Dendritic cell treated with granulocyte-macrophage colony-stimulating factor and Interleukin-4, amounts not matched to agents 40 ng/mL and 50 ng/mL, for 4 days (primary cell): ENCODE measurements around the gene DEPDC5.

Experiments used
- H3K27ac Mint-ChIP-seq: one replicate; pipeline ENCODE4 v1.8.0; 2022; ENCODE audit warnings: mild to moderate bottlenecking, mixed read lengths
- H3K27me3 Mint-ChIP-seq: one replicate; pipeline ENCODE4 v1.8.0; 2022; ENCODE audit warnings: mild to moderate bottlenecking, mixed read lengths
- H3K36me3 Mint-ChIP-seq: one replicate; pipeline ENCODE4 v1.8.0; 2022; ENCODE audit warnings: low read depth, mixed read lengths
- H3K4me1 Mint-ChIP-seq: one replicate; pipeline ENCODE4 v1.8.0; 2022; ENCODE audit warnings: low read depth, mixed read lengths
- H3K4me3 Mint-ChIP-seq: one replicate; pipeline ENCODE4 v1.8.0; 2022; ENCODE audit warnings: mild to moderate bottlenecking, moderate library complexity, mixed read lengths
- H3K9me3 Mint-ChIP-seq: one replicate; pipeline ENCODE4 v1.8.0; 2022; ENCODE audit warnings: mixed read lengths
- intact Hi-C: fragments of 100-400 bp; cut with micrococcal nuclease; formaldehyde crosslinking; loops from one replicate; pipeline ENCODE4 v1.15.0; 2022

The DEPDC5 gene

DNA sequence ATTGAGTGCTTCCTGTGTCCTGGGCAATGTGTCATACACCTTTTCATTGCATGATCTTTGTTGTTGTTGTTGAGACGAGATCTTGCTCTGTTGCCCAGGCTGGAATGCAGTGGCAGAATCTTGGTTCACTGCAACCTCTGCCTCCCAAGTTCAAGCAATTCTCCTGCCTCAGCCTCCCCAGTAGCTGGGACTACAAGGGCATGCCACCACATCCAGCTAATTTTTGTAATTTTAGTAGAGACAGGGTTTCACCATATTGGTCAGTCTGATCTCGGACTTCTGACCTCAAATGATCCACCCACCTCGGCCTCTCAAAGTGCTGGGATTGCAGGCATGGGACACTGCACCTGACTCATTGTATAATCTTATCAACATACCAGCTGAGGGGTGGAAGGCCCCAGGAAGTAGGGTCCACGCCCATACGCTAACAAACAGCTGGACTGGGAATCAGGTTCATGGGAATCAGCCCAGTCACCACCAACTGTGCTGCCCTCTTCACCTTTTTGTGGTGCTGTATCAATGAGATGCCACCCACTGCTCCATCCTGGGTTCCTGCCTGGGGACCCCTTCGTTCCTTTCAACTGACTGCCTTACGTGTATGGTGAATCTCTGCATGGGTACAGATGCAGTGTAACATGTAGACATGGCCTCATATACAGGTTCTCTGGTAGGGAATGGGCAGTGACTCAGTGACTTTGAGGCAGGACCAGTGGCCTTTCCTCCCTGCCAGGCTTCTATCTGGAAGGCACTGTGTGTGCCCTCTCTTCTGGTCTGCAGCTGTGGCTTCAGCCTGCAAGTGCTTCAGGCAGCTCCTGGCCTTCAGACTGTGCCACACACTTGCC is 158.0 kb downstream of the DEPDC5 start:
- Mint-ChIP-seq H3K27me3 (no peaks in the 10 kb centered on the region), H3K4me1 (peaks cover 18% of the 10 kb centered on the region), H3K4me3 (no peak overlapping the region), H3K9me3 (no peaks in the 10 kb centered on the region), H3K36me3 (peaks cover 48% of the 10 kb centered on the region), H3K27ac (no peak overlapping the region)
- intact Hi-C loops, result no loop called here

- Mint-ChIP-seq H3K4me1 (peaks cover 24% of the 10 kb centered on the region), H3K9me3 (no peaks in the 10 kb centered on the region), H3K4me3 (no peak overlapping the region), H3K27ac (no peak overlapping the region), H3K27me3 (no peaks in the 10 kb centered on the region), H3K36me3 (peaks cover 43% of the 10 kb centered on the region)
- intact Hi-C loops, result no loop called here
These were observed 158.6 kb downstream of the DEPDC5 start for GRCh38 chr22:31912407-31912743.

DNA sequence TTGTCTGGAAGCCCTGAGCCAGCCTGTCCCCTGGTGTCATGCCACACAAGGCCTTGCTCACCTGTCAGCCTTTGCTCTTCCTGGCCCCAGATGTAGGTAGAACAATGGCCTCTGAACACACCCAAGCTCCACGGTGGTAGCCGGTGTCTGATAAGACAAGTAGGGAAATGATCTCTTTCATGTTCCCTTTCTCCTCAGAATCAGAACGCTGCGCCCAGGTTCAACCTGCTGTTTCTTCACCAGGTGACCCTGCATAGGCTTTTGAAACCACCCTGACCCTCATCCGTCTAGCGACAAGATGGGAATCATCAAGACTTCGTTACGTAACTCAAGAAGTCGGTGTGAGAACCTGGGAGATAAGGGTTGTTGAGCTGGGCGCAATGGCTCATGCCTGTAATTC is 161.8 kb downstream of the DEPDC5 start:
- Mint-ChIP-seq H3K4me3 (no peak overlapping the region), H3K4me1 (peaks cover 54% of the 10 kb centered on the region), H3K36me3 (peaks cover 15% of the 10 kb centered on the region), H3K27me3 (no peaks in the 10 kb centered on the region), H3K9me3 (no peaks in the 10 kb centered on the region), H3K27ac (peak overlapping the region; percentile 48)
- intact Hi-C loops, result no loop called here

GRCh38 chr22:31917227-31917921 is 163.6 kb downstream of the DEPDC5 start:
- peak overlapping the region; percentile 42 for H3K4me3 Mint-ChIP-seq

GRCh38 chr22:31919730-31920129 is 165.9 kb downstream of the DEPDC5 start:
- intact Hi-C loops, result no loop called here
- Mint-ChIP-seq H3K4me3 (no peak overlapping the region), H3K27me3 (no peaks in the 10 kb centered on the region), H3K36me3 (no peaks in the 10 kb centered on the region), H3K4me1 (peaks cover 89% of the 10 kb centered on the region), H3K27ac (peak overlapping the region; percentile 84), H3K9me3 (no peaks in the 10 kb centered on the region)

More at GRCh38 chr22:31917227-31917921, 163.6 kb downstream of the DEPDC5 start:
- H3K36me3 Mint-ChIP-seq, result no peaks in the 10 kb centered on the region
- peaks cover 67% of the 10 kb centered on the region for H3K4me1 Mint-ChIP-seq
- H3K27me3 Mint-ChIP-seq, result no peaks in the 10 kb centered on the region
- H3K27ac Mint-ChIP-seq, result peak overlapping the region; percentile 76
- H3K9me3 Mint-ChIP-seq, result no peaks in the 10 kb centered on the region
- intact Hi-C loops, result no loop called here

DNA sequence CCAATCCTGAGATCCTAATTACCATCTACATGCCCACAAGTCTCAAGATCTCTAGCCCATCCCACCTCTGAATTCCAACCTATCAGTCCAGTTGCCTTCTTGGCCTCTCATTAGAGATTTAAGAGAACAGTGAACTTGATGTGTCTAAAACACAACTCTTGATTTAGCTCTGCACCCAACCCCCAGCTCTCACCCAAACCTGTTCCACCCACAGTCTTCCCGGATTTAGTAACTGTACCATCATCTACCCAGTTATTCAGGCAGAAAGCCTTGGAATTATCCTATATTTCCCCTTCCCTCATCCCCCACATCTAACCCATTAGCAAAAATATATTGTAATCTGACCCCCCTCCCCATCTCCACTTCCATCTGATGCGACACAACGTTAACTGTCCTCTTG is 166.5 kb downstream of the DEPDC5 start:
- H3K9me3 Mint-ChIP-seq, result no peaks in the 10 kb centered on the region
- H3K4me1 Mint-ChIP-seq, result peaks cover 91% of the 10 kb centered on the region
- no peak overlapping the region for H3K4me3 Mint-ChIP-seq
- peak overlapping the region; percentile 84 for H3K27ac Mint-ChIP-seq
- no peaks in the 10 kb centered on the region for H3K36me3 Mint-ChIP-seq
- no peaks in the 10 kb centered on the region for H3K27me3 Mint-ChIP-seq
- intact Hi-C loops, result no loop called here

GRCh38 chr22:31921106-31921505 is 167.3 kb downstream of the DEPDC5 start:
- H3K36me3 Mint-ChIP-seq, result no peaks in the 10 kb centered on the region
- no peaks in the 10 kb centered on the region for H3K27me3 Mint-ChIP-seq
- no peak overlapping the region for H3K4me3 Mint-ChIP-seq
- H3K9me3 Mint-ChIP-seq, result no peaks in the 10 kb centered on the region
- intact Hi-C loops, result no loop called here
- H3K27ac Mint-ChIP-seq, result peak overlapping the region; percentile 84
- peaks cover 92% of the 10 kb centered on the region for H3K4me1 Mint-ChIP-seq

- Mint-ChIP-seq H3K27me3 (no peaks in the 10 kb centered on the region), H3K36me3 (no peaks in the 10 kb centered on the region), H3K9me3 (no peaks in the 10 kb centered on the region), H3K4me1 (peaks cover 80% of the 10 kb centered on the region), H3K27ac (peak overlapping the region; percentile 87), H3K4me3 (peak overlapping the region; percentile 42)
- intact Hi-C loops, result no loop called here
These were observed 168.7 kb downstream of the DEPDC5 start for GRCh38 chr22:31922534-31922933.

- H3K36me3 Mint-ChIP-seq, result no peaks in the 10 kb centered on the region
- peak overlapping the region; percentile 87 for H3K27ac Mint-ChIP-seq
- intact Hi-C loops, result no loop called here
- peaks cover 2% of the 10 kb centered on the region for H3K27me3 Mint-ChIP-seq
- H3K9me3 Mint-ChIP-seq, result no peaks in the 10 kb centered on the region
- peaks cover 74% of the 10 kb centered on the region for H3K4me1 Mint-ChIP-seq
- H3K4me3 Mint-ChIP-seq, result peak overlapping the region; percentile 42
These were observed 169.3 kb downstream of the DEPDC5 start for GRCh38 chr22:31923136-31923535.

DNA sequence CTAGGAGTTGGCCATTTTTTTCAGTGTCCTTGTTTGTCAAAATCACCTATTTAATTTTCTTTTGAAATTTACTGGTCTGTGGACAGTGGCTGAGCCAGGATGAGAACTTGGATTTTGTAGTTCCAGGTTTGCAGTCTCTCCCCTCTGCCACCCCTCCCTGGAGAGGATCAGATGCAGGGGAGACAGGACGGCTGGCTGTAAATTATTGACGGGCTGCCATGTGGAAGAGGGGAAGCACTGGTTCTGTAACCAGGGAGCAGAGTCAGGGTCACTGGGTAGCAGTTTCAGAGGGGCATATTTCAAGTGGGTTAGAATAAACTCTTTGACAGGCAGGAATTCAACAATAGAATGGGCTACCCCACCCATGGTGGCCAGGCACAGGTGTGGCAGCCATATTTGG is 169.9 kb downstream of the DEPDC5 start:
- Mint-ChIP-seq H3K9me3 (no peaks in the 10 kb centered on the region), H3K27ac (peak overlapping the region; percentile 87), H3K36me3 (no peaks in the 10 kb centered on the region), H3K4me3 (no peak overlapping the region), H3K4me1 (peaks cover 69% of the 10 kb centered on the region), H3K27me3 (peaks cover 2% of the 10 kb centered on the region)
- intact Hi-C loops, result no loop called here

GRCh38 chr22:31925056-31925455 is 171.2 kb downstream of the DEPDC5 start:
- Mint-ChIP-seq H3K9me3 (no peaks in the 10 kb centered on the region), H3K4me3 (no peak overlapping the region), H3K36me3 (no peaks in the 10 kb centered on the region), H3K27ac (no peak overlapping the region), H3K27me3 (peaks cover 5% of the 10 kb centered on the region), H3K4me1 (peaks cover 67% of the 10 kb centered on the region)
- intact Hi-C loops, result no loop called here

DNA sequence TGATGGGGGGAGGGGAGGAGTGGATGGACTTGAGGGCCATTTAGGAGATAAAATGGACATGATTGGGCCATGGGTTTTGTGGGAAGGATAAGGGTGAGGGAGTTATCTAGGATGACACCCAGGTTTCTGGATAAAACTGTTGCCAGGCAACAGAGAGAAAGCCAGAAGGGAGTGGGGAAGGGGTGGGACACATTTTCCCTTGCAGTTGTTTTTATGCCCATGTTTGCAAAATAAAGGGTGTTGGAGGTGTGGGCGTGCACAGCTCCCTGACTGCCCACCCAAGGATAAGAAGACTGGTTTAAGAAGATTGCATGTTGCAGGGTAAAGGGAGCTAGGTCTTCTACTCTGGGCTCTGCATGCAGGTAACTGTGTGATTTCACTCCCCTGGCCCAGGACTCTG is 172.2 kb downstream of the DEPDC5 start:
- intact Hi-C loops, result no loop called here
- Mint-ChIP-seq H3K27me3 (peaks cover 5% of the 10 kb centered on the region), H3K4me3 (no peak overlapping the region)

GRCh38 chr22:31926969-31927368 is 173.2 kb downstream of the DEPDC5 start:
- no peak overlapping the region for H3K27ac Mint-ChIP-seq
- peaks cover 7% of the 10 kb centered on the region for H3K27me3 Mint-ChIP-seq
- intact Hi-C loops, result no loop called here
- H3K4me1 Mint-ChIP-seq, result peaks cover 64% of the 10 kb centered on the region
- H3K9me3 Mint-ChIP-seq, result no peaks in the 10 kb centered on the region
- no peaks in the 10 kb centered on the region for H3K36me3 Mint-ChIP-seq
- no peak overlapping the region for H3K4me3 Mint-ChIP-seq

More for the DNA sequence above, 172.2 kb downstream of the DEPDC5 start:
- Mint-ChIP-seq H3K27ac (peak overlapping the region; percentile 4), H3K36me3 (no peaks in the 10 kb centered on the region), H3K4me1 (peaks cover 62% of the 10 kb centered on the region), H3K9me3 (no peaks in the 10 kb centered on the region)

GRCh38 chr22:31927562-31927961 is 173.7 kb downstream of the DEPDC5 start:
- Mint-ChIP-seq H3K4me1 (peaks cover 60% of the 10 kb centered on the region), H3K27ac (no peak overlapping the region), H3K4me3 (no peak overlapping the region), H3K36me3 (no peaks in the 10 kb centered on the region), H3K9me3 (no peaks in the 10 kb centered on the region), H3K27me3 (peaks cover 7% of the 10 kb centered on the region)
- intact Hi-C loops, result no loop called here
